ENCODE data around the gene ACVRL1. TPM values are rescaled to one million over a fixed set of nuclear protein-coding genes. Genes with fewer than 3 reads are reported as not detected.

Gene ACVRL1
- total and polyA plus RNA-seq, 3 experiments from 2014 or later: 0.07 TPM; not detected in 2

Other genes starting within 250 kb of the ACVRL1 start
- gene FIGNL2, start 58.8 kb upstream of the ACVRL1 start, total RNA-seq: under 1 TPM; 0.42 to 0.70 TPM
- 0.12 TPM for gene FIGNL2, start 58.8 kb upstream of the ACVRL1 start, polyA plus RNA-seq
- gene ANKRD33, start 19.4 kb upstream of the ACVRL1 start, total RNA-seq: not detected
- gene ANKRD33, start 19.4 kb upstream of the ACVRL1 start, polyA plus RNA-seq: not detected
- gene ACVR1B, start 44.2 kb downstream of the ACVRL1 start, total RNA-seq: 1 to 10 TPM; 7.8 to 8.7 TPM
- gene ACVR1B, start 44.2 kb downstream of the ACVRL1 start, polyA plus RNA-seq: 1.3 TPM
- 1 to 10 TPM; 7.3 to 8.4 TPM for gene TAMALIN, start 99.4 kb downstream of the ACVRL1 start, total RNA-seq
- gene TAMALIN, start 99.4 kb downstream of the ACVRL1 start, polyA plus RNA-seq: 1.4 TPM
- 10 to 100 TPM; 20.4 to 23.4 TPM for gene NR4A1, start 143.9 kb downstream of the ACVRL1 start, total RNA-seq
- 0.84 TPM for gene NR4A1, start 143.9 kb downstream of the ACVRL1 start, polyA plus RNA-seq
- 10 to 100 TPM; 49.7 to 56.2 TPM for gene ATG101, start 162.5 kb downstream of the ACVRL1 start, total RNA-seq
- 25.5 TPM for gene ATG101, start 162.5 kb downstream of the ACVRL1 start, polyA plus RNA-seq
- gene SMIM41, start 172.2 kb downstream of the ACVRL1 start, total RNA-seq: not detected
- not detected for gene SMIM41, start 172.2 kb downstream of the ACVRL1 start, polyA plus RNA-seq

All from CD8-positive, alpha-beta memory T cell (primary cell).